Anterior cingulate cortex (tissue), 58 donors: ENCODE measurements around the gene TRIM50.
"Not testable (repeated sequence)": the region's sequence is repeated elsewhere in the genome, so short reads cannot be mapped to it uniquely, and the experiment has no call there.

Experiments used
- DNase-seq, 58 donors: peaks; one replicate each; lab custom pipeline; 2025; lab: John Stamatoyannopoulos, UW

TRIM50 gene

GRCh38 chr7:73266719-73267368 is 61.0 kb downstream of the TRIM50 start:
- DNase-seq, result not testable (repeated sequence)
